Measurements from ENCODE around the gene TLE3.

Gene TLE3

DNA sequence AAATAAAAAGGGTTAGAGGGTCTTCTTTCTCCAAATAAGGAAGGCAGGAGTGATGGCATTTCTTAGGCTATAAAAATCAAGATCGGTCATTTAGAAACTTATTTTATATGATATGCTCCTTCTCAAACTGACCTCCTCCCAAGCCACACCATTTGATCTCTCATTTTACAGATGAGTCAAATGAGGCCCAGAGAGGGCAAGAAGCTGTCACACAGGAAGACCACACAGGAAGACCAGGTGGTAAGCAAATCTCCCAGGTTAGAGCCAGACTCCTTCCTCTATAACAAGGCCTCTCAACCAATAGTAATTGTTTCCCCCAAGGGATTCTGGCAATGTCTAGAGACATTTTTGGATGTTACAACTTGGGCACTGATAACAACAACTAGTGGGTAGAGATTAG lies 13.8 kb downstream of the TLE3 start:
- DNase-seq (ENCODE audit: low read depth, low spot score): no peak
- TF ChIP-seq, protein P1, sequence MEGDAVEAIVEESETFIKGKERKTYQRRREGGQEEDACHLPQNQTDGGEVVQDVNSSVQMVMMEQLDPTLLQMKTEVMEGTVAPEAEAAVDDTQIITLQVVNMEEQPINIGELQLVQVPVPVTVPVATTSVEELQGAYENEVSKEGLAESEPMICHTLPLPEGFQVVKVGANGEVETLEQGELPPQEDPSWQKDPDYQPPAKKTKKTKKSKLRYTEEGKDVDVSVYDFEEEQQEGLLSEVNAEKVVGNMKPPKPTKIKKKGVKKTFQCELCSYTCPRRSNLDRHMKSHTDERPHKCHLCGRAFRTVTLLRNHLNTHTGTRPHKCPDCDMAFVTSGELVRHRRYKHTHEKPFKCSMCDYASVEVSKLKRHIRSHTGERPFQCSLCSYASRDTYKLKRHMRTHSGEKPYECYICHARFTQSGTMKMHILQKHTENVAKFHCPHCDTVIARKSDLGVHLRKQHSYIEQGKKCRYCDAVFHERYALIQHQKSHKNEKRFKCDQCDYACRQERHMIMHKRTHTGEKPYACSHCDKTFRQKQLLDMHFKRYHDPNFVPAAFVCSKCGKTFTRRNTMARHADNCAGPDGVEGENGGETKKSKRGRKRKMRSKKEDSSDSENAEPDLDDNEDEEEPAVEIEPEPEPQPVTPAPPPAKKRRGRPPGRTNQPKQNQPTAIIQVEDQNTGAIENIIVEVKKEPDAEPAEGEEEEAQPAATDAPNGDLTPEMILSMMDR (IDR thresholded peaks at IDR 0.05; ENCODE audit: insufficient read depth, low read length, missing control alignments): no peak
- CTCF ChIA-PET: no interaction called here
- POLR2A ChIA-PET: no interaction called here
- no peak overlapping the region for H3K4me3 ChIP-seq (ENCODE audit: low read depth, low read length)

DNA sequence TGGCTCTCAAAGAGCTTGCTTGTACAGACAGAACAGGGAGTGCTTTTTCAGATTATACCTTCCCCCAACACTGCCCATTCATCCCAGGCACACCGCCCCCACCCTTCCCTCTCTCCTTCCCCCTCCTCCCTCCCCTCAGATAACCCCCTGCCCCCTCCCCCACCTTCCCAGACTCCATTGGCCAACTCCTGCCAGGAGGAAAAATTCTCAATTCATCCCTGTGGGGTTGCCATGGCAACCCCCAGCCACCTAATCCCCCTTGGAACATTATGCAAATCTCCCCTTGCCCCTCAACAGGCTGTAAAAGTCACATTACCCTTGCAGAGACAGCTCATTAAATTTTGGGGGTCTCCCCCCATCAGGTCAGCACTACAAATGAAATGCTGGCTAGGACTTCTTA lies 14.3 kb downstream of the TLE3 start:
- no peak overlapping the region for H3K4me3 ChIP-seq (ENCODE audit: low read depth, low read length)
- CTCF ChIA-PET: interaction anchor here (2.0 kb wide), 1 partner anchor 405 kb away, joined by 7 read pairs; no protein-coding TSS in a partner anchor
- TF ChIP-seq, protein P1 (IDR thresholded peaks at IDR 0.05; ENCODE audit: insufficient read depth, low read length, missing control alignments): no peak
- POLR2A ChIA-PET: no interaction called here
- no peak for DNase-seq (ENCODE audit: low read depth, low spot score)

DNA sequence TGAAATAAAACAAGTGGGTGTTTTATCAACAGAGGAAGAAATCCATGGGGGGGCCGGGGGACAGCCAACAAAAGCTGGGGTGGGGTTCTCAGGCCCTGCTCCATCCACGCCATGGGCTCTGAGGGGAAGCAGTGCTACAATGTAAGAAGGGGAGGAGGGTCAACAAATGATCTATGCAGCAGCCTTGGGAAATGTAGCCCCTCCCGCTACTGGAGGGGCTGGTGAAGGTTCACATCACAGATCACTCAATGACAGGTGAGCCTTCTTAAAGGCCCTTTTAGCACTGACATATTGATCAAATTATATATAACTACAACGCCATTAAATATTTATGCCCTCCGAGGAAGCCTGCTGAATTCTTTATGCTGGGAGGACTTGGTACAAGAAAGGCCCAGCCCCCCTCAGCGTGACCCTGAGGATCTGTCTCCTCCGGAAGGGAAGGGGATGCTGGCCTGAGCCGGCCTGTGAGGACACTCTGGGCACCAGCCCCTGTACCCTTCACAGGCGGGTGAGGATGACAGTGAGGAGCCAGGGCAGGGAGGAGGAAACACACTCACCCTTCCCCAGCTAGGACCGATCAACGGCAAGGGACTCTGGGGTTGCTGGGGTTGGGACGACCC lies 15.3 kb downstream of the TLE3 start:
- TF ChIP-seq, protein P1 (IDR thresholded peaks at IDR 0.05; ENCODE audit: insufficient read depth, low read length, missing control alignments): no peak

DNA sequence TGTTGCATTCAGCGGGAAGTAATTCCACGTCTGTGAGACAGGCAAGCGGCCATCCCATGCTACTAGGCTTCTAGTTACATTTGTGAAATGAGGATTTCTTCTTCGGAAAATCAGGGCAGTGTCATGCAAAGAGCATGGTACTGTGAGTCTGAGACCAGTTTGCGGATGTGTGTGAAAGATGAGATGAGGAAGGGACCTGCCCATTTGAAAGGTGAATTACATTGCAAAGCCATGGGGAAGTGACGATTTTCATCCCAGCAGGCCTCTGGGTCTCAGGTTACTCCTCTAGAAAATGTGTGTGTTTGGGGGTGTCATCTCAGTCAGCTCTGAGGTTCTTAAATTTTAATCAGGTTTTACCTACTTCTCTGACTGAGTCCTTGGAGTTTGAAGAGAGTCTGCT lies 16.1 kb downstream of the TLE3 start:
- TF ChIP-seq, protein P1 (IDR thresholded peaks at IDR 0.05; ENCODE audit: insufficient read depth, low read length, missing control alignments): no peak
- H3K4me3 ChIP-seq (ENCODE audit: low read depth, low read length): no peak overlapping the region
- ChIA-PET POLR2A (no interaction called here), CTCF (interaction anchor here (2.0 kb wide), 1 partner anchor 407 kb away, joined by 7 read pairs; no protein-coding TSS in a partner anchor)
- DNase-seq (ENCODE audit: low read depth, low spot score): no peak

More for the DNA sequence above, 15.3 kb downstream of the TLE3 start:
- ChIA-PET POLR2A (no interaction called here), CTCF (interaction anchor here (2.0 kb wide), 1 partner anchor 406 kb away, joined by 7 read pairs; no protein-coding TSS in a partner anchor)
- DNase-seq (ENCODE audit: low read depth, low spot score): no peak
- H3K4me3 ChIP-seq (ENCODE audit: low read depth, low read length): no peak overlapping the region

DNA sequence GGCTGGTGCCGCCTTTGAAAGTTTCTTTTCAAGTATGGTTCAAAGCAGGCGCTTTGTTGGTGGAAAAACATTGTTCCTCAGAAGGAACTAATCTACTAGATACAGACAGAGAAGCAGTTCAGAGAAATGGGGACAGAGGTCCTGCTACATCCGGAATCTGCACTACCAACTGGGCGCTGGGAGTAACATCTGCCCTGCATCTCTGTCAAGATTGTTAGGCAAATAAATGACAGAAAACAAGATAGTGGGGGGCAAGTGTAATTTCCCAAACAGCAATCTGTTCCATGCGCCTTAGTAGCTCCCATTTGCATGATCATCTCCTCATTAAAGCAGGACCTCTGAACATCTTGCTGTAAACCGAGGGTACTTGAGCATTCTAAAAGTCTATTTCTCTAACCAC lies 17.4 kb downstream of the TLE3 start:
- DNase-seq (ENCODE audit: low read depth, low spot score): no peak
- CTCF ChIA-PET: no interaction called here
- H3K4me3 ChIP-seq (ENCODE audit: low read depth, low read length): no peak overlapping the region
- TF ChIP-seq, protein P1 (IDR thresholded peaks at IDR 0.05; ENCODE audit: insufficient read depth, low read length, missing control alignments): no peak
- POLR2A ChIA-PET: no interaction called here

DNA sequence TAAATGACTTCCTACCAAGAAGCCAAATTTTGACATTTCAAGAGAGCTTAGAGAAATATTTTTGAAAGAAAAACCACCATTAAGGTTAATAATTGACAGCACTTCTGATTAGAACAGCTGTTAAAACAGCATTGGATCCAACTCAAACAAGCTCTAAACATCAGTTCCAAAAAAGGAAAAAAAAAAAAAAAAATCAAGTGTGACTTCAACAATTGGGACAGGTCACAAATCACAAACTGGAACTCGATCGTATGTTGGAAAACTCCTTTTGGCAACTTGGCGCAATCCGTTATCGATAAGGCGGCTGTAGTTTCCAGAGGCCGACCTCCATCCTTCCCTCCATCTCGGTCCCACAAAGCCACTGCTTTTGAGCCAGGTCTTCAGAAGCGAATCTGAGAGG lies 17.8 kb downstream of the TLE3 start:
- POLR2A ChIA-PET: no interaction called here
- no peak for DNase-seq (ENCODE audit: low read depth, low spot score)
- CTCF ChIA-PET: no interaction called here
- no peak overlapping the region for H3K4me3 ChIP-seq (ENCODE audit: low read depth, low read length)
- TF ChIP-seq, protein P1 (IDR thresholded peaks at IDR 0.05; ENCODE audit: insufficient read depth, low read length, missing control alignments): no peak
